Measurements from ENCODE around the gene NSD2.
A peak's percentile ranks its signal among the peaks of the same experiment; 100 is the strongest.

NSD2 gene

GRCh38 chr4:1971456-1972200, 100.4 kb downstream of the NSD2 start:
- DNase-seq, result no peak
- Mint-ChIP-seq H3K27me3 (no peaks in the 10 kb centered on the region), H3K27ac (peak overlapping the region in 1 of 2 donors; percentile 62), H3K4me3 (no peak overlapping the region), H3K9me3 (no peaks in the 10 kb centered on the region), H3K4me1 (ENCODE audit: low read depth in 2 of 2) (peaks cover 0 to 2% of the 10 kb centered on the region in 2 donors), H3K36me3 (ENCODE audit: insufficient read depth) (peaks cover 13% of the 10 kb centered on the region)
- no peak for ATAC-seq (replicated peaks)

- DNase-seq (no peak), ATAC-seq (replicated peaks) (no peak)
- Mint-ChIP-seq H3K36me3 (ENCODE audit: insufficient read depth) (peaks cover 19% of the 10 kb centered on the region), H3K4me3 (no peak overlapping the region), H3K27me3 (no peaks in the 10 kb centered on the region), H3K9me3 (no peaks in the 10 kb centered on the region), H3K4me1 (ENCODE audit: low read depth in 2 of 2) (peaks cover 0 to 2% of the 10 kb centered on the region in 2 donors), H3K27ac (no peak overlapping the region)
Measured at GRCh38 chr4:1972414-1972813, 101.2 kb downstream of the NSD2 start.

GRCh38 chr4:1973218-1973617, 102.0 kb downstream of the NSD2 start:
- H3K27ac Mint-ChIP-seq, result no peak overlapping the region
- ATAC-seq (replicated peaks), result no peak

GRCh38 chr4:1973661-1974060, 102.5 kb downstream of the NSD2 start:
- DNase-seq (no peak), ATAC-seq (replicated peaks) (no peak)
- H3K27ac Mint-ChIP-seq, result peak overlapping the region in 1 of 2 donors; percentile 31
- peaks cover 22% of the 10 kb centered on the region for H3K36me3 Mint-ChIP-seq (ENCODE audit: insufficient read depth)
- no peak overlapping the region for H3K4me3 Mint-ChIP-seq
- peaks cover 0 to 2% of the 10 kb centered on the region in 2 donors for H3K4me1 Mint-ChIP-seq (ENCODE audit: low read depth in 2 of 2)
- no peaks in the 10 kb centered on the region for H3K27me3 Mint-ChIP-seq
- H3K9me3 Mint-ChIP-seq, result no peaks in the 10 kb centered on the region

More at GRCh38 chr4:1973218-1973617, 102.0 kb downstream of the NSD2 start:
- Mint-ChIP-seq H3K4me3 (no peak overlapping the region), H3K36me3 (ENCODE audit: insufficient read depth) (peaks cover 22% of the 10 kb centered on the region), H3K4me1 (ENCODE audit: low read depth in 2 of 2) (peaks cover 0 to 2% of the 10 kb centered on the region in 2 donors), H3K27me3 (no peaks in the 10 kb centered on the region), H3K9me3 (no peaks in the 10 kb centered on the region)
- DNase-seq, result no peak

GRCh38 chr4:1974840-1975239, 103.6 kb downstream of the NSD2 start:
- no peak overlapping the region for H3K27ac Mint-ChIP-seq
- H3K9me3 Mint-ChIP-seq, result no peaks in the 10 kb centered on the region
- ATAC-seq (replicated peaks), result no peak
- H3K36me3 Mint-ChIP-seq (ENCODE audit: insufficient read depth), result peaks cover 30% of the 10 kb centered on the region
- peaks cover 0 to 2% of the 10 kb centered on the region in 2 donors for H3K4me1 Mint-ChIP-seq (ENCODE audit: low read depth in 2 of 2)
- no peak for DNase-seq
- H3K27me3 Mint-ChIP-seq, result no peaks in the 10 kb centered on the region
- H3K4me3 Mint-ChIP-seq, result no peak overlapping the region

GRCh38 chr4:1975391-1975801, 104.2 kb downstream of the NSD2 start:
- Mint-ChIP-seq H3K27me3 (no peaks in the 10 kb centered on the region), H3K9me3 (no peaks in the 10 kb centered on the region), H3K4me3 (no peak overlapping the region), H3K36me3 (ENCODE audit: insufficient read depth) (peaks cover 36% of the 10 kb centered on the region), H3K4me1 (ENCODE audit: low read depth in 2 of 2) (no peaks in the 10 kb centered on the region), H3K27ac (no peak overlapping the region)
- ATAC-seq (replicated peaks) (no peak), DNase-seq (no peak)

GRCh38 chr4:1975880-1976279, 104.7 kb downstream of the NSD2 start:
- Mint-ChIP-seq H3K9me3 (no peaks in the 10 kb centered on the region), H3K27ac (no peak overlapping the region), H3K36me3 (ENCODE audit: insufficient read depth) (peaks cover 41% of the 10 kb centered on the region), H3K4me1 (ENCODE audit: low read depth in 2 of 2) (no peaks in the 10 kb centered on the region), H3K27me3 (no peaks in the 10 kb centered on the region), H3K4me3 (no peak overlapping the region)
- DNase-seq (no peak), ATAC-seq (replicated peaks) (no peak)

GRCh38 chr4:1976416-1977352, 105.5 kb downstream of the NSD2 start:
- DNase-seq, result no peak
- Mint-ChIP-seq H3K27me3 (no peaks in the 10 kb centered on the region), H3K4me1 (ENCODE audit: low read depth in 2 of 2) (no peaks in the 10 kb centered on the region), H3K36me3 (ENCODE audit: insufficient read depth) (peaks cover 49% of the 10 kb centered on the region), H3K9me3 (no peaks in the 10 kb centered on the region), H3K4me3 (no peak overlapping the region), H3K27ac (peak overlapping the region in 1 of 2 donors; percentile 38)
- ATAC-seq (replicated peaks), result no peak

- Mint-ChIP-seq H3K9me3 (no peaks in the 10 kb centered on the region), H3K27me3 (no peaks in the 10 kb centered on the region), H3K4me1 (ENCODE audit: low read depth in 2 of 2) (no peaks in the 10 kb centered on the region), H3K4me3 (no peak overlapping the region), H3K27ac (no peak overlapping the region), H3K36me3 (ENCODE audit: insufficient read depth) (peaks cover 63% of the 10 kb centered on the region)
- ATAC-seq (replicated peaks) (no peak), DNase-seq (no peak)
Measured at GRCh38 chr4:1978226-1978625, 107.0 kb downstream of the NSD2 start.

GRCh38 chr4:1978741-1979476, 107.7 kb downstream of the NSD2 start:
- Mint-ChIP-seq H3K9me3 (no peaks in the 10 kb centered on the region), H3K4me1 (ENCODE audit: low read depth in 2 of 2) (no peaks in the 10 kb centered on the region), H3K36me3 (ENCODE audit: insufficient read depth) (peaks cover 69% of the 10 kb centered on the region), H3K4me3 (no peak overlapping the region), H3K27ac (peak overlapping the region in 1 of 2 donors; percentile 23), H3K27me3 (no peaks in the 10 kb centered on the region)
- DNase-seq (no peak), ATAC-seq (replicated peaks) (no peak)

GRCh38 chr4:1979477-1980196, 108.4 kb downstream of the NSD2 start:
- Mint-ChIP-seq H3K27ac (peak overlapping the region; percentile 23 to 75), H3K9me3 (no peaks in the 10 kb centered on the region), H3K4me3 (no peak overlapping the region), H3K36me3 (ENCODE audit: insufficient read depth) (peaks cover 74% of the 10 kb centered on the region), H3K27me3 (no peaks in the 10 kb centered on the region), H3K4me1 (ENCODE audit: low read depth in 2 of 2) (no peaks in the 10 kb centered on the region)
- no peak for ATAC-seq (replicated peaks)
- no peak for DNase-seq

- H3K27me3 Mint-ChIP-seq, result no peaks in the 10 kb centered on the region
- H3K4me1 Mint-ChIP-seq (ENCODE audit: low read depth in 2 of 2), result no peaks in the 10 kb centered on the region
- no peaks in the 10 kb centered on the region for H3K9me3 Mint-ChIP-seq
- peak overlapping the region; percentile 23 to 75 for H3K27ac Mint-ChIP-seq
- ATAC-seq (replicated peaks), result no peak
- no peak for DNase-seq
- H3K4me3 Mint-ChIP-seq, result no peak overlapping the region
- peaks cover 74% of the 10 kb centered on the region for H3K36me3 Mint-ChIP-seq (ENCODE audit: insufficient read depth)
Measured at GRCh38 chr4:1980561-1981041, 109.4 kb downstream of the NSD2 start.
